PC-9 (cell line): Measurements from ENCODE around the gene CTNNA3. TPM values are rescaled to one million over a fixed set of nuclear protein-coding genes. Genes with fewer than 3 reads are reported as not detected.

Experiments used
- BruUV-seq: library from RNA; stranded (reverse); fragments of 400-500 nt; replicated peaks from 2 replicates; lab custom pipeline; 2021; lab: Mats Ljungman, UMichigan
- CTCF ChIA-PET: fragments of 300-600 bp; sonication (Branson Sonifier 250); formaldehyde crosslinking; loops from one replicate; lab custom pipeline; 2022; ENCODE audit warnings: antibody characterized with exemption; lab: Charles Lee
- POLR2A ChIA-PET: fragments of 300-600 bp; sonication (Branson Sonifier 250); formaldehyde crosslinking; loops from one replicate; lab custom pipeline; 2022; ENCODE audit warnings: antibody characterized with exemption; ENCODE audit not compliant: unreplicated experiment; lab: Charles Lee
- DNase-seq, 2 experiments: peaks; one replicate each; pipeline versions ENCODE4 v3.0.0 to v3.0.0-alpha.2; 2015 to 2022; ENCODE audit warnings: mixed read lengths in 1 of 2
- H2AFZ ChIP-seq: fragments of 200-600 bp; sonication (generic); 2 replicates; pipeline ENCODE4 v1.8.1; 2017; ENCODE audit warnings: antibody characterized with exemption
- H3F3A ChIP-seq: fragments of 200-600 bp; sonication (generic); 2 replicates; pipeline ENCODE4 v1.8.1; 2017; ENCODE audit warnings: antibody characterized with exemption, mild to moderate bottlenecking, low read depth; ENCODE audit not compliant: insufficient read depth
- H3K27ac ChIP-seq: fragments of 200-600 bp; sonication (generic); 2 replicates; pipeline ENCODE4 v1.6.1; 2016; ENCODE audit warnings: mixed run types
- H3K27me3 ChIP-seq: fragments of 200-600 bp; sonication (generic); 2 replicates; pipeline ENCODE4 v1.6.1; 2016; ENCODE audit warnings: low read depth, mixed run types; ENCODE audit not compliant: insufficient read depth
- H3K36me3 ChIP-seq: fragments of 200-600 bp; sonication (generic); 2 replicates; pipeline ENCODE4 v1.6.1; 2016; ENCODE audit warnings: low read depth, mixed run types
- H3K4me1 ChIP-seq: fragments of 200-600 bp; sonication (generic); replicated peaks from 2 replicates; pipeline ENCODE4 v1.6.1; 2016; ENCODE audit warnings: mixed run types; ENCODE audit not compliant: insufficient read depth
- H3K4me2 ChIP-seq: fragments of 200-600 bp; sonication (generic); 2 replicates; pipeline ENCODE4 v1.6.1; 2017; ENCODE audit warnings: mixed run types
- H3K4me3 ChIP-seq: fragments of 200-600 bp; sonication (generic); 2 replicates; pipeline ENCODE4 v1.6.1; 2016; ENCODE audit warnings: mixed run types
- H3K79me2 ChIP-seq: fragments of 200-600 bp; sonication (generic); 2 replicates; pipeline ENCODE4 v1.6.1; 2017; ENCODE audit warnings: low read depth, mixed run types
- H3K9me2 ChIP-seq: fragments of 200-600 bp; sonication (generic); 2 replicates; pipeline ENCODE4 v1.8.1; 2017; ENCODE audit warnings: mild to moderate bottlenecking; ENCODE audit not compliant: insufficient read depth
- H3K9me3 ChIP-seq: fragments of 200-600 bp; sonication (generic); 2 replicates; pipeline ENCODE4 v1.8.1; 2016; ENCODE audit warnings: low read depth; ENCODE audit not compliant: insufficient read depth
- H4K20me1 ChIP-seq: fragments of 200-600 bp; sonication (generic); 2 replicates; pipeline ENCODE4 v1.8.1; 2017; ENCODE audit not compliant: insufficient read depth
- CTCF ChIP-seq: fragments of 200-600 bp; sonication (generic); conservative IDR thresholded peaks from 2 replicates; pipeline ENCODE4 v1.6.1; 2017; ENCODE audit warnings: mixed run types, antibody characterized with exemption, mild to moderate bottlenecking, moderate library complexity
- EZH2 ChIP-seq: fragments of 200-600 bp; sonication (generic); IDR thresholded peaks from 2 replicates; pipeline ENCODE4 v1.8.0; 2017; ENCODE audit warnings: antibody characterized with exemption, low read depth
- intact Hi-C: fragments of 100-400 bp; cut with micrococcal nuclease; formaldehyde crosslinking; loops from one replicate; pipeline ENCODE4 v1.10.0; 2022; ENCODE audit not compliant: unreplicated experiment
- total RNA-seq: library from RNA; stranded (reverse); gene quantifications from 2 replicates; pipeline ENCODE4 v1.2.3, GENCODE V29; 2021

The CTNNA3 gene
- total RNA-seq, 1 experiment from 2014 or later: not detected

- no peak overlapping the region for H2AFZ ChIP-seq
- H3K4me1 ChIP-seq: no peaks in the 10 kb centered on the region
- no peak overlapping the region for H3K4me2 ChIP-seq
- POLR2A ChIA-PET: no interaction called here
- no peaks in the 10 kb centered on the region for H3K9me3 ChIP-seq
- no peak overlapping the region for H3K27ac ChIP-seq
- no peaks in the 10 kb centered on the region for H3K79me2 ChIP-seq
- CTCF ChIA-PET: no interaction called here
- intact Hi-C loops: no loop called here
- no peaks in the 10 kb centered on the region for H3K36me3 ChIP-seq
- DNase-seq: no peak
- H4K20me1 ChIP-seq: no peaks in the 10 kb centered on the region; the same call in 1 of the 2 replicates
- no peaks in the 10 kb centered on the region for H3K27me3 ChIP-seq
- H3K9me2 ChIP-seq: no peaks in the 10 kb centered on the region; the same call in 1 of the 2 replicates
- BruUV-seq: no TSS peak
- H3K4me3 ChIP-seq: no peak overlapping the region
- no peaks in the 10 kb centered on the region for H3F3A ChIP-seq
- TF ChIP-seq EZH2 (no peak), CTCF (no peak)
Observed at GRCh38 chr10:66586073-66586472, 1109.9 kb downstream of the CTNNA3 start.

DNA sequence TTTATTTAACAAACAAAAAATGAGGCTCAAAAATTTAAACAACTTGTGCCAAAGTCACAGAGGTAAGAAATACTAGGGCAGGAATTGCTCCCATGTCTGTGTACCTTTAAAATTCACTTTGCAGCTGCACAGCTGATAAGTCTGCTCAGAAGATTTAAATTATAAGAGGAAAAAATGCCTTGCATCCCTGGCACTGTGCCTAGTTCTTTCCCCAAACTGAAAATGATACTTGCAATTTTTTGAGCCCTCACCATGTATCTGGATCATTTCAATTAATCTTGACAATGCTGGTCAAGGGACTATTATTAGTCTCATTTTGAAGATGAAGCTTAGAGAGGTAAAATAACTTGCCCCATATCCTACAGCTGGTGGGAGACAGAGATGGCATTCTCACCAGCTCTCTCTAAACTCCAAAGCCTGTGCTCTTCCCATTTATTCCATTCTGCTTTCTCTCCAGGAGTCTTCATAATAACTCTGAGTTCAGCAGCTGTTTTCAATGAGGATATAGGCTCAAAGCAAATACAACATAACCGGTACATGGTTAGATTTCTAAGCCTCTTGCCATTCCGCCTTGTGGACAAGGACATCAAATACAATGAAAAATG lies 1120.6 kb downstream of the CTNNA3 start:
- Histone ChIP-seq H3K79me2 (no peaks in the 10 kb centered on the region), H3K4me3 (no peak overlapping the region), H3K9me2 (no peaks in the 10 kb centered on the region), H3K4me2 (no peak overlapping the region), H3K4me1 (no peaks in the 10 kb centered on the region), H3K36me3 (no peaks in the 10 kb centered on the region), H3F3A (no peaks in the 10 kb centered on the region), H3K27me3 (no peaks in the 10 kb centered on the region), H4K20me1 (no peaks in the 10 kb centered on the region), H3K27ac (no peak overlapping the region), H2AFZ (no peak overlapping the region), H3K9me3 (no peaks in the 10 kb centered on the region)
- ChIA-PET POLR2A (no interaction called here), CTCF (no interaction called here)
- no peak for DNase-seq
- no peak for TF ChIP-seq CTCF
- TF ChIP-seq EZH2: no peak
- BruUV-seq: no TSS peak
- intact Hi-C loops: no loop called here

- H3K4me1 ChIP-seq: no peaks in the 10 kb centered on the region
- intact Hi-C loops: no loop called here
- no peaks in the 10 kb centered on the region for H3K79me2 ChIP-seq
- no peak overlapping the region for H3K4me2 ChIP-seq
- H2AFZ ChIP-seq: no peak overlapping the region
- H3K4me3 ChIP-seq: no peak overlapping the region
- no peaks in the 10 kb centered on the region for H3K27me3 ChIP-seq
- H4K20me1 ChIP-seq: no peaks in the 10 kb centered on the region
- no TSS peak for BruUV-seq
- no peaks in the 10 kb centered on the region for H3K9me2 ChIP-seq
- H3K27ac ChIP-seq: no peak overlapping the region
- TF ChIP-seq CTCF: no peak
- no peak for TF ChIP-seq EZH2
- POLR2A ChIA-PET: no interaction called here
- H3K9me3 ChIP-seq: no peaks in the 10 kb centered on the region
- no peak for DNase-seq
- no peaks in the 10 kb centered on the region for H3F3A ChIP-seq
- H3K36me3 ChIP-seq: no peaks in the 10 kb centered on the region
- CTCF ChIA-PET: no interaction called here
Observed at GRCh38 chr10:66572700-66573099, 1123.3 kb downstream of the CTNNA3 start.
